Neural crest cell (in vitro differentiated cells): ENCODE measurements around the gene SMG6. TPM values are rescaled to one million over a fixed set of nuclear protein-coding genes. Genes with fewer than 3 reads are reported as not detected.

Experiments used
- DNase-seq: peaks from one replicate; pipeline ENCODE4 v3.0.0; 2021; ENCODE audit warnings: low read depth, mixed read lengths, low spot score
- H3K27ac Mint-ChIP-seq: one replicate; pipeline ENCODE4 v1.8.0; 2021; ENCODE audit warnings: mild to moderate bottlenecking, mixed read lengths; ENCODE audit not compliant: unreplicated experiment
- H3K27me3 Mint-ChIP-seq: 2 replicates; pipeline ENCODE4 v1.8.0; 2021; ENCODE audit warnings: low read depth, mild to moderate bottlenecking, mixed read lengths
- H3K36me3 Mint-ChIP-seq: 2 replicates; pipeline ENCODE4 v1.8.0; 2021; ENCODE audit warnings: low read depth, mild to moderate bottlenecking, mixed read lengths
- H3K4me1 Mint-ChIP-seq: 2 replicates; pipeline ENCODE4 v1.8.0; 2021; ENCODE audit warnings: mixed read lengths
- H3K4me3 Mint-ChIP-seq: one replicate; pipeline ENCODE4 v1.8.0; 2021; ENCODE audit warnings: mild to moderate bottlenecking, mixed read lengths
- H3K9me3 Mint-ChIP-seq: 2 replicates; pipeline ENCODE4 v1.8.0; 2021; ENCODE audit warnings: mixed read lengths
- total RNA-seq: library from RNA; stranded (reverse); gene quantifications from 2 replicates; pipeline ENCODE4 v1.2.1, GENCODE V29; 2021
- TF ChIP-seq, protein P1 (sequence below): fragments of 200-600 bp; sonication (generic); conservative IDR thresholded peaks from 2 replicates; pipeline ENCODE4 v1.5.0; 2021; ENCODE audit warnings: antibody characterized with exemption, mild to moderate bottlenecking

SMG6 gene
- total RNA-seq, 1 donor from 2014 or later = 57.2 TPM

DNA sequence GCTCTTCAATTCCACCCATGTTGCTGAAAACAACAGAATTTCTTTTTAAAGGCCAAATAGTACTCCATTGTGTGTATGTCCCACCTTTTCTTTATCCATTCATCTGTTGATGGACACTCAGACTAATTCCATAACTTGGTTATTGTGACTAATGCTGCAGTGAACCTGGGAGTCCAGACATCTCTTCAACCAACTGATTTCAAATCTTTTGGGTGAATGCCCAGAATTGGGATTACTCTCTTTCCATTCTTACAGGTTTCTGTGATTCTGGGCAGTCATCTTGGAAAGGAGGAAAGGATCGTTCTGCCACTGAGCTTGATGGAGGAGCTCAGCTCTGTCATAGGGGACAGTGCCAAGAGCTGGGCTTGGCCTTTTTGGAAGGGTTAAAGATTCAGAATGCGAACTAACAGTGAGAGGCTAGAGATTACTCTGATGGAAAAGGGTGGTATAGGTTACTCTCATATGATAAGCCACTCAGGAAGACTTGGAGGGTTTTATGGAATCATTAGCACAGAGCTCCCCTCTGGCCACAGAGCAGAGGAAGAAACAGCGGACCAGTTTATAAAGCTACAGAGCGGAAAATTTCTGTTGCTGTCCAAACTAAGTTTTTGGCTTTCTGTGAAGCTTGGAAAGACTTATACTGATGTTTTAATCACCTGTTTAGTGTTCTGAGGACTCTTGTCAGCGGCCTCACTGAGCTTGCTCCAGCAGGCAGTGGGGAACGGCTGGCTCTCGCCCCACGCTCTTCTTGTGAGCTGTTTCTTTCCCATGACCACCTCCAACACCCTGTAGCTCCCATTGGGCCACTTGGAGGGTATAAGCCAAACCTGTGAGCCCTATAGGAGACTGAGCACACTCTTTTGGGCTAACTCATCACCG, 200.4 kb downstream of the SMG6 start:
- TF ChIP-seq, protein P1, sequence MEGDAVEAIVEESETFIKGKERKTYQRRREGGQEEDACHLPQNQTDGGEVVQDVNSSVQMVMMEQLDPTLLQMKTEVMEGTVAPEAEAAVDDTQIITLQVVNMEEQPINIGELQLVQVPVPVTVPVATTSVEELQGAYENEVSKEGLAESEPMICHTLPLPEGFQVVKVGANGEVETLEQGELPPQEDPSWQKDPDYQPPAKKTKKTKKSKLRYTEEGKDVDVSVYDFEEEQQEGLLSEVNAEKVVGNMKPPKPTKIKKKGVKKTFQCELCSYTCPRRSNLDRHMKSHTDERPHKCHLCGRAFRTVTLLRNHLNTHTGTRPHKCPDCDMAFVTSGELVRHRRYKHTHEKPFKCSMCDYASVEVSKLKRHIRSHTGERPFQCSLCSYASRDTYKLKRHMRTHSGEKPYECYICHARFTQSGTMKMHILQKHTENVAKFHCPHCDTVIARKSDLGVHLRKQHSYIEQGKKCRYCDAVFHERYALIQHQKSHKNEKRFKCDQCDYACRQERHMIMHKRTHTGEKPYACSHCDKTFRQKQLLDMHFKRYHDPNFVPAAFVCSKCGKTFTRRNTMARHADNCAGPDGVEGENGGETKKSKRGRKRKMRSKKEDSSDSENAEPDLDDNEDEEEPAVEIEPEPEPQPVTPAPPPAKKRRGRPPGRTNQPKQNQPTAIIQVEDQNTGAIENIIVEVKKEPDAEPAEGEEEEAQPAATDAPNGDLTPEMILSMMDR = no peak
- no peaks in the 10 kb centered on the region for H3K36me3 Mint-ChIP-seq
- peaks cover 14% of the 10 kb centered on the region for H3K4me1 Mint-ChIP-seq
- no peak overlapping the region for H3K4me3 Mint-ChIP-seq
- H3K27ac Mint-ChIP-seq = no peak overlapping the region
- H3K27me3 Mint-ChIP-seq = no peaks in the 10 kb centered on the region
- no peak for DNase-seq
- no peaks in the 10 kb centered on the region for H3K9me3 Mint-ChIP-seq

DNA sequence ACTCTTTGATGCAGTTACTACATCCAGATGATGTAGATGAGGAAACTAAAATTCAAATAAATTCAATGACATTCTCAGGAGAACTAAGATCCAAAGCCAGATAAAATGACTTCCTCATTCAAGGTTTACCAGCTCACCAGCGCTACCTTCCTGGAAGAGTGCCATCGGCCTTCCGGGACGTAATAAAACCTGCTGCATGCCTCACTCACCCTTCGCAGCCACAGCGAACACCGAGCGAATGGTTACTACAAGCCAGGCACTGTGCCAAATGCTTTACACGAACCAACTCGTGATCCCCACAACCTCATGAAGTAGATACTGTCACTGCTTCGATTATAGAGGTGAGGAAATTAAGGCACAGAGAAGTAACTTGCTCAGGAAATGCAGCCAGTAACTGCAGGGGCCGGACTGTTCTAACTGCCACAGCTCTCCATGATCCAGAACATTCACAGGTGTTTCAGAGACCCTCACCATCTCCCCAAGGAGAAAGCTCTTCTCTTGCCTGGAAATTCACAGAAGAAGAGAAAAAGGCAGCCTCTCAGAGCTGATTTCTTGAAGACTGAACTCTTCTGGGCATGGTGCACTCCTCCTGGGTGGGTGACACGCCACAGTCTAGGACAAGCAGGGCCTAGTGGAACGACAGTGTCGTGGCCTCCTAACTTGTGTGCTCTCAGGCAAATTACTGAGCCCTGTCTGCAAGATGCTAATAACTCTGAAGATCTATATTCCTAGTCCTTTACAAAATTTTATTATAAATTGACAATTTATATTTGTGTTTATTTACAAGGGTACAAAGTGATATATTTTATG, 201.9 kb downstream of the SMG6 start:
- no peak overlapping the region for H3K4me3 Mint-ChIP-seq
- TF ChIP-seq, protein P1 = no peak
- H3K27ac Mint-ChIP-seq = no peak overlapping the region
- H3K27me3 Mint-ChIP-seq = no peaks in the 10 kb centered on the region
- no peaks in the 10 kb centered on the region for H3K9me3 Mint-ChIP-seq
- no peak for DNase-seq
- H3K36me3 Mint-ChIP-seq = no peaks in the 10 kb centered on the region
- H3K4me1 Mint-ChIP-seq = peaks cover 11% of the 10 kb centered on the region

DNA sequence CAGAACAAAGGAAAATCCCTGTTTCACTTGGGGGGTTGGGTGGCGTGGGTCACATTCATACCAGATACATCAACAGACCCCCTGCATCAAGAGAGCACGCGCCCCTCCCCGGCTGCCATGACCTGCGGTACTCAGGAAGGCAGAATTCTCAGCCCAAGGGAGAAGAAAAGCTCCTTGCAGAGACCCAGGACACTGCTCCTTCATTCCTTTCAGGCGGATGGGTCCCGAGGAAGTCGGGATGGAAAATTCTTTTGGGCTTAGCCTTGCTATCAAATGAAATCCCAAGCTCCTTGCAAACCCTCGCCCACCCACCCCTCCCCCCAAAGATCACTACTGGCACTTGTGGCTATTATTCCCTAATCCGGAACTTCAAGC, 208.1 kb downstream of the SMG6 start:
- Mint-ChIP-seq H3K4me1 (peaks cover 26% of the 10 kb centered on the region), H3K4me3 (no peak overlapping the region), H3K27ac (no peak overlapping the region), H3K27me3 (no peaks in the 10 kb centered on the region), H3K36me3 (peaks cover 3% of the 10 kb centered on the region), H3K9me3 (no peaks in the 10 kb centered on the region)
- DNase-seq = no peak
- TF ChIP-seq, protein P1 = no peak

DNA sequence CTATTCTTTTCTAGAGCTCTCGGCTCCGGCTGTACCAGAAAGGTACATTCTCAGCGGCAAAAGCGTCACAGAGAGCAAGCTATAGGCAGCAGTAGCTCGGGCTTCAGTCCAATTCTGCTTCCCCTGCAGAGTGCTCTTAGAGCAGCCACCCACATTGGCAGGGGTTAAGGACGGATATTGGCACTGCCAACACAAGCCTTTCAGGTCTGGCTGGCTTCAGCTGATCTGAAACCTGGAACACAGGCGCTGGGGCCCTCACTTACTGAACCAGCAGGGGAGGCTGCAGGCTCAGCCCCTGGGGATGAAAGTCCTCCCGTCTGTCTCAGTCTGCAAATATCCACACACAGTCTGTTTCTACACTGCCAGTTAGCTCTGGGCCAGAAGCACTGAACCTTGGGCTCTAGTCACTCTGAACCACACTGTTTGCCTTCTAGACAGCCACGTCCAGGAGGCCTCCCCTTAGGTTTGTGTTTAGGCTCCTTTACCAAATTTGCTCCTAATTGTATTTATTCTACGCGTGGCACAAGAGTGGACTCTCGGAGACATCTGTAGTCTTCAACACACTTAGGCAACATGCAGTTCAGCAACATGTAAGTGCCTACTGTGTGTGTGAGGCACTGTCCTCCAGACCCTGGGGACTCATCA, 208.6 kb downstream of the SMG6 start:
- TF ChIP-seq, protein P1 = no peak
- Mint-ChIP-seq H3K4me3 (no peak overlapping the region), H3K27ac (no peak overlapping the region), H3K27me3 (no peaks in the 10 kb centered on the region), H3K36me3 (peaks cover 3% of the 10 kb centered on the region), H3K9me3 (no peaks in the 10 kb centered on the region), H3K4me1 (peaks cover 30% of the 10 kb centered on the region)
- no peak for DNase-seq

DNA sequence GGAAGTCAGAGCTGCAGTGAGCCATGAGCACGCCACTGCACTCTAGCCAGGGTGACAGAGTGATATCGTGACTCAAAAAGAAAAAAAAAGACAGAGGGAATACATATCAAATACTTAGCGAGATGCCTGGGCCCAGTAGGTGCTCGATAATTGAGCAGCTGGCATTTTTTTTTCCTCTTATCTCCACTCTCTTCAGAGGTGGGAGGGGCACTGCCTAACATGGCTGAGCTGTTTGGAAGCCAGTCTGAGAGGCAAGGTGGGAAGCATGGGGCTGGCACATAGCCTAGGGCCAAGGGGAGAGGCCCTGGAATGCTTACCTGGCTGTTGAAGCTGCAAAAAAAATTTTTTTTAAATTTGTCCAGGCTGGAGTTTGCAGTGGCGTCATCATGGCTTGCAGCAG, 210.2 kb downstream of the SMG6 start:
- TF ChIP-seq, protein P1 = no peak
- Mint-ChIP-seq H3K36me3 (peaks cover 3% of the 10 kb centered on the region), H3K27ac (no peak overlapping the region), H3K4me3 (no peak overlapping the region), H3K27me3 (no peaks in the 10 kb centered on the region), H3K4me1 (peaks cover 46% of the 10 kb centered on the region), H3K9me3 (no peaks in the 10 kb centered on the region)
- no peak for DNase-seq
